ENCODE results near the gene SEMA6A.

GRCh38 chr5:116480894-116481510 is 93.6 kb downstream of the SEMA6A start:
- no peak for TF ChIP-seq GATA2 (IDR thresholded peaks at IDR 0.05; ENCODE audit: low read depth, low read length)
- no peak for TF ChIP-seq GATA3 (IDR thresholded peaks at IDR 0.05; ENCODE audit: low read depth, low read length)
